Brain microvascular endothelial cell (primary cell): Measurements from ENCODE around the gene LRBA.

Experiments used
- DNase-seq: peaks from one replicate; pipeline ENCODE4 v3.0.0-alpha.2; 2020
- H3K27ac ChIP-seq: fragments of 250-450 bp; sonication (Bioruptor Pico); 2 replicates; pipeline ENCODE4 v1.5.1; 2020; ENCODE audit warnings: mild to moderate bottlenecking, moderate library complexity
- H3K27me3 ChIP-seq: fragments of 250-450 bp; sonication (Bioruptor Pico); replicated peaks from 2 replicates; pipeline ENCODE4 v1.5.1; 2020; ENCODE audit warnings: mild to moderate bottlenecking
- H3K36me3 ChIP-seq: fragments of 250-450 bp; sonication (Bioruptor Pico); replicated peaks from 2 replicates; pipeline ENCODE4 v1.5.1; 2020; ENCODE audit warnings: mild to moderate bottlenecking
- H3K4me3 ChIP-seq: 2 replicates; pipeline ENCODE4 v1.5.1; 2011; ENCODE audit warnings: low read depth, mild to moderate bottlenecking, control low read depth, low read length, moderate library complexity
- in situ Hi-C: cut with HindIII; loops from 2 replicates; pipeline ENCODE4 v1.10.0; 2017; ENCODE audit warnings: low sequenced_read_pairs, low pct_ligation_motif_present
- TF ChIP-seq, protein P1 (sequence below): IDR thresholded peaks from 2 replicates; pipeline ENCODE4 v1.5.1; 2011; ENCODE audit warnings: low read depth, mild to moderate bottlenecking, moderate library complexity, low read length, control low read depth, inconsistent platforms; ENCODE audit errors: missing control alignments

LRBA gene

DNA sequence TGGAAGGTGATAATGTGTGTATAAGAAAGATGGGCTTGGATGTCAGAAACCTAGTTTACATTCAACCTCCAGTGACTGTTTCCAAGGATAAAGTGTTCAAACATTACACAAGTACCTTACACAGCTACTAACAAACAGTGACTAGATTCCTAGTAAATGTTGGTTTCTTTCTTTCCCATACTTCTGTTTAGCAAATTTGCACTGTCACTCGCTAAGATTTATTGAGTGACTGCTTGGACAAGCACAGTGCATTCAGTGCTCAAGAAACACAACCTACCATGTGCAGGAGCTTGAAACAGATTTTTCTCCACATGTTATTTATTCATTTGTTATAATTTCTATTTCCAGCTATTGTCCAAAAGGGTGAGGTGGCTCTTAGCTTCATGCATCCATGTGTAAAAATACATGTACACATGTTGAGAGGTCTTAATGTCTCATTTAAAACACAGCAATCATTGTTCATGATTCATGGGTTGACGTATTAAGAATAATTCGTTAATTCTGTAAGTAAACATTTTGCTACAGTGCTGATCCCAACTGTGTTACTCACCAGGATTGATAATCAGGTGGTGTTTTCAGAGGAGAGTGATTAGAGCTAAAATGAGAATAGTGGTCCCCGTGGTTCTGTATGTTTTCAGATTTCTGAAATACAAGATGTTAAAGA is 783.8 kb downstream of the LRBA start:
- DNase-seq: no peak
- TF ChIP-seq, protein P1, sequence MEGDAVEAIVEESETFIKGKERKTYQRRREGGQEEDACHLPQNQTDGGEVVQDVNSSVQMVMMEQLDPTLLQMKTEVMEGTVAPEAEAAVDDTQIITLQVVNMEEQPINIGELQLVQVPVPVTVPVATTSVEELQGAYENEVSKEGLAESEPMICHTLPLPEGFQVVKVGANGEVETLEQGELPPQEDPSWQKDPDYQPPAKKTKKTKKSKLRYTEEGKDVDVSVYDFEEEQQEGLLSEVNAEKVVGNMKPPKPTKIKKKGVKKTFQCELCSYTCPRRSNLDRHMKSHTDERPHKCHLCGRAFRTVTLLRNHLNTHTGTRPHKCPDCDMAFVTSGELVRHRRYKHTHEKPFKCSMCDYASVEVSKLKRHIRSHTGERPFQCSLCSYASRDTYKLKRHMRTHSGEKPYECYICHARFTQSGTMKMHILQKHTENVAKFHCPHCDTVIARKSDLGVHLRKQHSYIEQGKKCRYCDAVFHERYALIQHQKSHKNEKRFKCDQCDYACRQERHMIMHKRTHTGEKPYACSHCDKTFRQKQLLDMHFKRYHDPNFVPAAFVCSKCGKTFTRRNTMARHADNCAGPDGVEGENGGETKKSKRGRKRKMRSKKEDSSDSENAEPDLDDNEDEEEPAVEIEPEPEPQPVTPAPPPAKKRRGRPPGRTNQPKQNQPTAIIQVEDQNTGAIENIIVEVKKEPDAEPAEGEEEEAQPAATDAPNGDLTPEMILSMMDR: no peak
- H3K27ac ChIP-seq: no peak overlapping the region
- in situ Hi-C loops: no loop called here
- H3K4me3 ChIP-seq: no peak overlapping the region
- no peaks in the 10 kb centered on the region for H3K27me3 ChIP-seq
- no peaks in the 10 kb centered on the region for H3K36me3 ChIP-seq

DNA sequence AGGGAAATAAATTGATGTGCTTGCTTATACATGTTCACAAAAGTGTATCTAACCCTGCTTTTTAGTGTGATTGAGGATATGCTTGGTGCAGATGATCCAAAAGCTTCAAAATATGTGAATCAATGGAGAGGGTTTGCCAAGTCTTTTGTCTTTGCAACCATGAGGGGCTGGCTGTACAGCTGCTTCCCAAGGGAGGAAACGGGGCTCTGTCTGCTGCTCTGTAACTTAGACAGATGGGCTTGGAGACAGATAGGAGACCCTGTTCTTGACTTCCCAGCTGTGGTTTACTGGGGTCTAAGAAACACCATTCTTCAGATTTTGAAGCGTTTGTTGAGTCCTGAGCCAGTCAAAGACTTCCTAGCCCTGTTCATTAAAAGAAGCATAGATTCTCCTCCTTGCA is 784.5 kb downstream of the LRBA start:
- no peak overlapping the region for H3K27ac ChIP-seq
- TF ChIP-seq, protein P1: no peak
- no peaks in the 10 kb centered on the region for H3K27me3 ChIP-seq
- H3K36me3 ChIP-seq: no peaks in the 10 kb centered on the region
- H3K4me3 ChIP-seq: no peak overlapping the region
- no peak for DNase-seq
- in situ Hi-C loops: no loop called here

DNA sequence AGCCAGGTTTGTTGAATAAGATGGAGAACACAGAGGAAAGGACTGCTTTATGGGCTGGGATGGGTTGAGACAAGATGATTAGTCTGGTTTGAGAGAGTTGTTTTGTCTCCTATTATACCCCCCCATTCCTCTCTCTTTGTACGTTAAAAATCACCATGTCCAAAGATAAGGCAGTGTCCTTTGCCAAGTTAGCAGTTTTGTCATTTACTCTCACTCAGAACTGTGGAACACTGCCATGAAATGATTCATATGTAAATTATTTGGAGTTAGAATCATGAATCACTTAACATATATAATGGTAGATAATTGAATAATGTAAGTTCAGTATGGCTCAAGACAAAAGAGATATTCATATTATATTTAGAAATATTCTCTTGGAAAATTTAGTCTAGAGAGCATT is 785.6 kb downstream of the LRBA start:
- in situ Hi-C loops: no loop called here
- DNase-seq: peak; percentile 57
- H3K27ac ChIP-seq: peak overlapping the region; percentile 51
- H3K36me3 ChIP-seq: no peaks in the 10 kb centered on the region
- H3K4me3 ChIP-seq: no peak overlapping the region
- H3K27me3 ChIP-seq: no peaks in the 10 kb centered on the region
- TF ChIP-seq, protein P1: no peak

GRCh38 chr4:150224896-150225591 is 790.0 kb downstream of the LRBA start:
- TF ChIP-seq, protein P1: no peak
- Histone ChIP-seq H3K4me3 (peak overlapping the region; percentile 6), H3K27ac (peak overlapping the region; percentile 90), H3K36me3 (no peaks in the 10 kb centered on the region), H3K27me3 (no peaks in the 10 kb centered on the region)
- in situ Hi-C loops: loop anchor here (25.0 kb wide), 1 partner anchor 213 kb away; no protein-coding TSS in a partner anchor
- DNase-seq: peak; percentile 93

- DNase-seq: no peak
- in situ Hi-C loops: loop anchor here (25.0 kb wide), 1 partner anchor 208 kb away; no protein-coding TSS in a partner anchor
- no peak overlapping the region for H3K27ac ChIP-seq
- H3K27me3 ChIP-seq: no peaks in the 10 kb centered on the region
- H3K4me3 ChIP-seq: no peak overlapping the region
- no peaks in the 10 kb centered on the region for H3K36me3 ChIP-seq
- TF ChIP-seq, protein P1: no peak
These were observed 795.2 kb downstream of the LRBA start for GRCh38 chr4:150219841-150220240.
